ENCODE results near the gene VPS72.

VPS72 gene

GRCh38 chr1:151159373-151159772, 30.6 kb downstream of the VPS72 start:
- no peak for DNase-seq (ENCODE audit: low read depth)
- H3K4me3 ChIP-seq (ENCODE audit: low read depth, low read length) = no peak overlapping the region
- in situ Hi-C loops (cut with HindIII; ENCODE audit: low sequenced_read_pairs) = no loop called here
- TF ChIP-seq CTCF (IDR thresholded peaks at IDR 0.05; ENCODE audit: low read depth, low read length, missing control alignments) = no peak

- in situ Hi-C loops (cut with HindIII; ENCODE audit: low sequenced_read_pairs) = no loop called here
- TF ChIP-seq CTCF (IDR thresholded peaks at IDR 0.05; ENCODE audit: low read depth, low read length, missing control alignments) = no peak
- H3K4me3 ChIP-seq (ENCODE audit: low read depth, low read length) = no peak overlapping the region
- DNase-seq (ENCODE audit: low read depth) = no peak
These were observed 31.2 kb downstream of the VPS72 start for GRCh38 chr1:151158751-151159251.

GRCh38 chr1:151158326-151158725, 31.7 kb downstream of the VPS72 start:
- no peak for DNase-seq (ENCODE audit: low read depth)
- in situ Hi-C loops (cut with HindIII; ENCODE audit: low sequenced_read_pairs) = no loop called here
- H3K4me3 ChIP-seq (ENCODE audit: low read depth, low read length) = no peak overlapping the region
- TF ChIP-seq CTCF (IDR thresholded peaks at IDR 0.05; ENCODE audit: low read depth, low read length, missing control alignments) = no peak

GRCh38 chr1:151157067-151157531, 32.9 kb downstream of the VPS72 start:
- no peak for TF ChIP-seq CTCF (IDR thresholded peaks at IDR 0.05; ENCODE audit: low read depth, low read length, missing control alignments)
- in situ Hi-C loops (cut with HindIII; ENCODE audit: low sequenced_read_pairs) = no loop called here
- H3K4me3 ChIP-seq (ENCODE audit: low read depth, low read length) = no peak overlapping the region
- no peak for DNase-seq (ENCODE audit: low read depth)

GRCh38 chr1:151156515-151156819, 33.5 kb downstream of the VPS72 start, which contains the start of gene TNFAIP8L2:
Gene TNFAIP8L2, plus strand, starts transcription at chr1:151156649. Its CDS starts 2,049 bp downstream, at chr1:151158698.
- DNase-seq (ENCODE audit: low read depth) = no peak
- in situ Hi-C loops (cut with HindIII; ENCODE audit: low sequenced_read_pairs) = no loop called here
- no peak within 1 kb of the TSS for H3K4me3 ChIP-seq (ENCODE audit: low read depth, low read length)
- TF ChIP-seq CTCF (IDR thresholded peaks at IDR 0.05; ENCODE audit: low read depth, low read length, missing control alignments) = no peak

GRCh38 chr1:151147665-151148064, 42.3 kb downstream of the VPS72 start:
- H3K4me3 ChIP-seq (ENCODE audit: low read depth, low read length) = no peak overlapping the region
- TF ChIP-seq CTCF (IDR thresholded peaks at IDR 0.05; ENCODE audit: low read depth, low read length, missing control alignments) = no peak
- no peak for DNase-seq (ENCODE audit: low read depth)
- in situ Hi-C loops (cut with HindIII; ENCODE audit: low sequenced_read_pairs) = no loop called here

- in situ Hi-C loops (cut with HindIII; ENCODE audit: low sequenced_read_pairs) = no loop called here
- no peak for DNase-seq (ENCODE audit: low read depth)
- H3K4me3 ChIP-seq (ENCODE audit: low read depth, low read length) = peak overlapping the region; percentile 70
- no peak for TF ChIP-seq CTCF (IDR thresholded peaks at IDR 0.05; ENCODE audit: low read depth, low read length, missing control alignments)
These were observed 42.9 kb downstream of the VPS72 start for GRCh38 chr1:151147132-151147503.

All from astrocyte of the cerebellum (primary cell).